Measurements from ENCODE around the gene VSTM2B.

VSTM2B gene

GRCh38 chr19:29567366-29567915 is 41.6 kb downstream of the VSTM2B start:
- H4K91ac ChIP-seq (ENCODE audit: low read depth, low read length, poor library complexity) = no peak overlapping the region
- no peak overlapping the region for H3K4me3 ChIP-seq (ENCODE audit: low read length in 2 of 2)
- H2BK120ac ChIP-seq (ENCODE audit: low read depth, low read length) = no peak overlapping the region
- H3K4me1 ChIP-seq (ENCODE audit: control insufficient read depth in 2 of 2, insufficient read depth in 1 of 2, low read depth in 1 of 2, low read length in 2 of 2) = peaks cover 0 to 4% of the 10 kb centered on the region in 2 donors
- H2BK5ac ChIP-seq (ENCODE audit: low read length) = no peak overlapping the region
- H3K23ac ChIP-seq (ENCODE audit: low read depth, low read length, poor library complexity) = peak overlapping the region; percentile 80
- H3K4ac ChIP-seq (ENCODE audit: low read length) = no peak overlapping the region
- H2AK5ac ChIP-seq (ENCODE audit: low read depth, low read length) = peak overlapping the region; percentile 77
- no peak overlapping the region for H3K18ac ChIP-seq (ENCODE audit: low read length)
- H2BK15ac ChIP-seq (ENCODE audit: low read length) = peak overlapping the region; percentile 3
- H3K79me1 ChIP-seq (ENCODE audit: low read depth, low read length) = no peaks in the 10 kb centered on the region
- peaks cover 0 to 43% (median 0%) of the 10 kb centered on the region in 3 experiments for H3K27me3 ChIP-seq (ENCODE audit: control insufficient read depth in 3 of 3, insufficient read depth in 3 of 3, low read depth in 1 of 3, low read length in 3 of 3)
- H3K27ac ChIP-seq (replicated peaks; ENCODE audit: low read length) = no peak overlapping the region
- H2AFZ ChIP-seq (ENCODE audit: low read length) = no peak overlapping the region
- no peaks in the 10 kb centered on the region for H3K9me3 ChIP-seq (replicated peaks in 1 of 2; ENCODE audit: control insufficient read depth in 2 of 2, insufficient read depth in 1 of 2, low read depth in 1 of 2, low read length in 2 of 2)
- no peak overlapping the region for H2BK12ac ChIP-seq (ENCODE audit: low read length)
- WGBS, 2 donors (ENCODE audit: extremely low coverage in 2 of 2, insufficient read length in 2 of 2, insufficient replicate concordance in 1 of 2) = no CpG with 5 or more reads among the region's 2 CpGs
- no peaks in the 10 kb centered on the region for H3K36me3 ChIP-seq (replicated peaks in 1 of 2; ENCODE audit: control insufficient read depth in 2 of 2, insufficient read depth in 2 of 2, low read length in 2 of 2)
- H3K14ac ChIP-seq (ENCODE audit: low read length) = no peak overlapping the region
- H3K4me2 ChIP-seq (ENCODE audit: insufficient read depth, low read length, poor library complexity, severe bottlenecking) = no peak overlapping the region
- H3K9ac ChIP-seq (ENCODE audit: low read depth, low read length, poor library complexity) = no peak overlapping the region
- no peak for DNase-seq (ENCODE audit: low spot score)
- H4K8ac ChIP-seq (ENCODE audit: low read depth, low read length) = peak overlapping the region; percentile 48

GRCh38 chr19:29568036-29569025 is 42.5 kb downstream of the VSTM2B start:
- no CpG with 5 or more reads among the region's 22 CpGs for WGBS, 2 donors (ENCODE audit: extremely low coverage in 2 of 2, insufficient read length in 2 of 2, insufficient replicate concordance in 1 of 2)

GRCh38 chr19:29569038-29569911 is 43.5 kb downstream of the VSTM2B start:
- Histone ChIP-seq H2AFZ (ENCODE audit: low read length) (no peak overlapping the region), H2AK5ac (ENCODE audit: low read depth, low read length) (no peak overlapping the region), H2BK12ac (ENCODE audit: low read length) (no peak overlapping the region), H3K14ac (ENCODE audit: low read length) (no peak overlapping the region), H2BK15ac (ENCODE audit: low read length) (no peak overlapping the region), H2BK120ac (ENCODE audit: low read depth, low read length) (no peak overlapping the region), H3K4ac (ENCODE audit: low read length) (no peak overlapping the region), H3K9ac (ENCODE audit: low read depth, low read length, poor library complexity) (no peak overlapping the region), H3K36me3 (replicated peaks in 1 of 2; ENCODE audit: control insufficient read depth in 2 of 2, insufficient read depth in 2 of 2, low read length in 2 of 2) (no peaks in the 10 kb centered on the region), H3K18ac (ENCODE audit: low read length) (no peak overlapping the region), H3K4me2 (ENCODE audit: insufficient read depth, low read length, poor library complexity, severe bottlenecking) (no peak overlapping the region), H2BK5ac (ENCODE audit: low read length) (no peak overlapping the region), H3K9me3 (replicated peaks in 1 of 2; ENCODE audit: control insufficient read depth in 2 of 2, insufficient read depth in 1 of 2, low read depth in 1 of 2, low read length in 2 of 2) (no peaks in the 10 kb centered on the region), H3K27ac (replicated peaks; ENCODE audit: low read length) (no peak overlapping the region), H3K79me1 (ENCODE audit: low read depth, low read length) (no peaks in the 10 kb centered on the region), H3K4me1 (ENCODE audit: control insufficient read depth in 2 of 2, insufficient read depth in 1 of 2, low read depth in 1 of 2, low read length in 2 of 2) (peaks cover 0 to 4% of the 10 kb centered on the region in 2 donors), H3K27me3 (ENCODE audit: control insufficient read depth in 3 of 3, insufficient read depth in 3 of 3, low read depth in 1 of 3, low read length in 3 of 3) (peaks cover 0 to 47% (median 0%) of the 10 kb centered on the region in 3 experiments), H3K4me3 (ENCODE audit: low read length in 2 of 2) (no peak overlapping the region), H4K91ac (ENCODE audit: low read depth, low read length, poor library complexity) (no peak overlapping the region), H3K23ac (ENCODE audit: low read depth, low read length, poor library complexity) (no peak overlapping the region), H4K8ac (ENCODE audit: low read depth, low read length) (no peak overlapping the region)
- no CpG with 5 or more reads among the region's 9 CpGs for WGBS, 2 donors (ENCODE audit: extremely low coverage in 2 of 2, insufficient read length in 2 of 2, insufficient replicate concordance in 1 of 2)
- DNase-seq (ENCODE audit: low spot score) = no peak

More at GRCh38 chr19:29568036-29569025, 42.5 kb downstream of the VSTM2B start:
- no peak overlapping the region for H3K27ac ChIP-seq (replicated peaks; ENCODE audit: low read length)
- no peak overlapping the region for H3K4me3 ChIP-seq (ENCODE audit: low read length in 2 of 2)
- no peak overlapping the region for H3K4me2 ChIP-seq (ENCODE audit: insufficient read depth, low read length, poor library complexity, severe bottlenecking)
- peak overlapping the region; percentile 20 for H3K18ac ChIP-seq (ENCODE audit: low read length)
- no peaks in the 10 kb centered on the region for H3K36me3 ChIP-seq (replicated peaks in 1 of 2; ENCODE audit: control insufficient read depth in 2 of 2, insufficient read depth in 2 of 2, low read length in 2 of 2)
- no peak overlapping the region for H3K4ac ChIP-seq (ENCODE audit: low read length)
- H3K27me3 ChIP-seq (ENCODE audit: control insufficient read depth in 3 of 3, insufficient read depth in 3 of 3, low read depth in 1 of 3, low read length in 3 of 3) = peaks cover 0 to 49% (median 0%) of the 10 kb centered on the region in 3 experiments
- no peak overlapping the region for H4K91ac ChIP-seq (ENCODE audit: low read depth, low read length, poor library complexity)
- no peak for DNase-seq (ENCODE audit: low spot score)
- no peak overlapping the region for H2BK5ac ChIP-seq (ENCODE audit: low read length)
- peaks cover 0 to 4% of the 10 kb centered on the region in 2 donors for H3K4me1 ChIP-seq (ENCODE audit: control insufficient read depth in 2 of 2, insufficient read depth in 1 of 2, low read depth in 1 of 2, low read length in 2 of 2)
- H2BK15ac ChIP-seq (ENCODE audit: low read length) = no peak overlapping the region
- no peak overlapping the region for H3K14ac ChIP-seq (ENCODE audit: low read length)
- no peak overlapping the region for H2BK120ac ChIP-seq (ENCODE audit: low read depth, low read length)
- H3K23ac ChIP-seq (ENCODE audit: low read depth, low read length, poor library complexity) = no peak overlapping the region
- no peak overlapping the region for H4K8ac ChIP-seq (ENCODE audit: low read depth, low read length)
- H3K9me3 ChIP-seq (replicated peaks in 1 of 2; ENCODE audit: control insufficient read depth in 2 of 2, insufficient read depth in 1 of 2, low read depth in 1 of 2, low read length in 2 of 2) = no peaks in the 10 kb centered on the region
- H2AK5ac ChIP-seq (ENCODE audit: low read depth, low read length) = no peak overlapping the region
- H3K9ac ChIP-seq (ENCODE audit: low read depth, low read length, poor library complexity) = no peak overlapping the region
- peak overlapping the region; percentile 23 for H2AFZ ChIP-seq (ENCODE audit: low read length)
- no peak overlapping the region for H2BK12ac ChIP-seq (ENCODE audit: low read length)
- no peaks in the 10 kb centered on the region for H3K79me1 ChIP-seq (ENCODE audit: low read depth, low read length)

Data from neuronal stem cell (in vitro differentiated cells).